GM19438 (cell line): ENCODE data around the gene LGR4.

Experiments
- ATAC-seq: cut with Tn5 transposase; IDR thresholded peaks from one replicate; pipeline ENCODE4 v1.9.1; 2021; ENCODE audit warnings: low read depth; ENCODE audit not compliant: unreplicated experiment

The LGR4 gene

DNA sequence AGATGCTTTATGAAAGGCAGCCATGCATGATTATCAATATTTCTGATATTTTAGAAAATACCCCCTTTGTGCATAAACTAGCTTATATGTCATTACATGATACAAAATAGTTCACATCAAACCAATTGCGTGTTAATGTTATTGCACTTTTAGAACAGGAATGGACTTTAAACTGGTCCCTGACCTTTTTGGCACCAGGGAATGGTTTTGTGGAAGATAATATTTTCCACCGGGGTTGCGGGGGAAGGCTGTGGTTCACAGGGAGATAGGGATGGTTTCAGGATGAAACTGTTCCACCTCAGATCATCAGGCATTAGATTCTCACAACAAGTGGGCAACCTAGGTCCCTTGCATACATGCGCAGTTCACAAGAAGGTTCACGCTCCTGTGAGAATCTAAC is 16.5 kb upstream of the LGR4 start:
- ATAC-seq, result no peak

DNA sequence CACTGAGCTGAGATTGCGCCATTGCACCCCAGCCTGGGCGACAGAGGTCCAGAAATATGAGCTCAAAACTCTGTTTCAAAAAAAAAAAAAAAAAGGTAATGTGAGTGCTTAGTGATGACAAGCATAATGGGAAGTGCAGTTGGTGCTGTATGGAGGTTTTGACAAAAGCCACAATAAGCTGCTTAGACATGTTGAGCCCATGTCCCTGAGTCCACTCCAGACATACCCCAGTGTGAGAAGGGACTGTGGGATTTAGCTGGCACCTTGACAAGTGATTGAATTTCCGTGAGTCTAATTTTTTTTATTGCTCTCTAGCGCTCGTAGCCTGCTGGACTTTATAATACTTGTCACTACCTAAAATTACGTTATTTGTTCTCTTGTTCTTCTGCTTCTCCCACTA is 15.1 kb upstream of the LGR4 start:
- no peak for ATAC-seq

- ATAC-seq, result no peak
Observed at GRCh38 chr11:27485930-27486773, 13.6 kb upstream of the LGR4 start.

DNA sequence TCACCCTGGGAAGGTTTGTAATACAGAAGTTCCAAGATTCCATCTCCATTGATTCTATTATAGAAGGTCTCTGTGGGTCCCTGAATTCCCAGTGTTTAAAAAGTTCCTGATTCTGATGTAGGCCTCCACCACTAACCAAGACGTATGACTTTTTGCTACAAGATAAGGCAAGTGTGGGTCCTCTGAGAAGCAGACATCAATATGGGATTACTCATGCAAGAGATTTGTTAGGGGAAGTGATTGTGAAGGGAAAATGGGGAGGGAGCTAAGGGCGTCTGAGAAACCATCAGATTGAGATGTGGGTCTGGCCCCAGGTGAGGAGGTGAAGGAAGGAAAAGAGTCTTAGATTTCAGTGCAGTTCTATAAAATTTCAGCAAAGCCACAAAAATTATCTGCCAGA is 10.2 kb upstream of the LGR4 start:
- no peak for ATAC-seq

- ATAC-seq, result no peak
Observed at GRCh38 chr11:27481992-27482391, 9.4 kb upstream of the LGR4 start.

- no peak for ATAC-seq
Observed at GRCh38 chr11:27477831-27478230, 5.2 kb upstream of the LGR4 start.

DNA sequence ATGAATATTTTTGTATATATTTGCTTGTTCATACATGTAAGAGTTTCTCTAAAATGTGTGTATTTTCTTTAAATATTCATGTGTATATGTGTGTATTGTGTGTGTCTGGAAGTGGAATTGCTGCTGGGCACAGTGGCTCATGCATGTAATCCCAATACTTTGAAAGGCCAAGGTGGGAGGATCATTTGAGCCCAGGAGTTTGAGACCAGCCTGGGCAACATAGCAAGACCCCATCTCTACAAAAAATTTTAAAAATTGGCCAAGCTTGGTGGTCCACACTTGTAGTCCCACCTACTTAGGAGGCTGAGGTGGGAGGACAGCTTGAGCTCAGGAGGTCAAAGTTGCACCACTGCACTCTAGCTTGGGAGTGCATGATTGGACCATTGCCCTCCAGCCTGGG is 4.7 kb upstream of the LGR4 start:
- no peak for ATAC-seq

- ATAC-seq, result no peak
Observed at GRCh38 chr11:27475622-27476021, 3.0 kb upstream of the LGR4 start.

DNA sequence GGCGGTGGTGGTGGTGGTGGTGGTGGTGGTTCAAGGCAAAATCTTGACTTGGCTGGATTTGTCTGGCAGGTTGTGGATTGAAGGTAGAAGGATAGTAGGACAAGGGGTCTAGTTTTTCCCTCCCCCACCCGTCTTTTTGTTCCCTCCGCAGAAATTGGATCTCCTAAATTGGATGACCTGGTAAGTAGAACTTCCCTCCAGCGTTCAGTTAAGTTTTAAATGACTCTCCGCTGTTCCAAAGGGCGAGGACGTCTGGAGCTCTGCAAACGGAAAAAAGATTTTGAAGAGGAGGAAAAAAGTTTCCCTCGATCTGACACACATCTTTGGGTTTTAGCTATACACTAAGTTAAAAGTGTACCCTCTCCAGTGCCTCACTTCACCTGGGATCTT is 422 bp upstream of the LGR4 start:
- no peak for ATAC-seq

- peak; percentile 28 for ATAC-seq
Observed at GRCh38 chr11:27471589-27472397, 797 bp downstream of the LGR4 start.

DNA sequence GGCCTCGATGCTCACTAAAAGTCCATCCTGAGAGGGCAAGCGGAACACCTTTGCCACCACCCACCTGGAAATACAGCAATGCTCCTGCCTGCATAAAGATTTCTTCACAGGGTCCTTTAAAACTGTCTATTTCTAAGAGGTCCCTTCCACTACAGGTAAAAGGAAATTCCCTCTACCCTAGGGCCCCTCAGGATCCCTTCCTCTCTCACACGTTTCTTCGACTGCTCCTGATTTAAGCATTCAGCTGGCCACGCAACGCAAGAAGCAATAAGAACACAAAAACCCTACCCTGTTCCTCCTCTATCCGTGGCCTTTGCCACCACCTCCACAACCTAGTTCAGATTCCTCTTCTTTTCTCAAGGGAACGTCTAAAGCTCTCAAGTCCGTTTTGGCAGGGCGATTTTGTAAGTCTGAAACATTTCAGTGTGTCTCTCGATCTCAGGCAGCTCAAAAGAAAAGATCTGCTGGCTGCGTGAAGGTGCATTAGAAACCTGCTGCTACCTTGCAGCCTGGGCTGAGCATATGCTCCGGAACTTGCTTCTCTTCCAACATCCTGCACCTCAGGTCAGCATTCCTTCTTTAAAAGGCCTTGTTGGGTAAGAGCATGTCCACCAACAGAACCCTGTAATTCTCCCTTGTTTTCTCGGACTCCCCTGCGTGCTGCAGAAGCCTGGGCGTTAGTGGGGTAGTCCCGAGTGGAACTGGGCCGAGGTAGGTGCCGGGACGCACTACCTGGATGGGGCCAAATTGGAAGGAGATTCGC is 1.6 kb downstream of the LGR4 start:
- no peak for ATAC-seq

DNA sequence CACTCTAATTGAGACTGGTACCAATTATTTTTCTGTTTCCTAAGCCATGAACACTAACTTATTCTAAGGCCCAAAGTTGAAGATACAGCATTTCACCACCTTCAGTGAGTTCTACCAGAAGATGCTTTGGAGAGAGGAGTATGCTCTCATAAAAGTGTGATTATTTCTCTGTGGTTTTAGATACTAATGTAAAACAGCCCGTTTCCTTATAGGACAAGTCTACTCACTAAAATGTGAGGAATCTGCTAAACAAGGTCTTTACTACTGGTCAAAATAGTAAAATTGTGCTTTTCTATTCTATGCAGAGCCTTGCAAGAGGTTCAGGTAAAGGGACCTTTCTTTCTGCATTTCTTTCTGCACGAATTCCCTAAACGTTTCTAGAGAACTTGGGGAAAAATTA is 2.4 kb downstream of the LGR4 start:
- ATAC-seq, result no peak

DNA sequence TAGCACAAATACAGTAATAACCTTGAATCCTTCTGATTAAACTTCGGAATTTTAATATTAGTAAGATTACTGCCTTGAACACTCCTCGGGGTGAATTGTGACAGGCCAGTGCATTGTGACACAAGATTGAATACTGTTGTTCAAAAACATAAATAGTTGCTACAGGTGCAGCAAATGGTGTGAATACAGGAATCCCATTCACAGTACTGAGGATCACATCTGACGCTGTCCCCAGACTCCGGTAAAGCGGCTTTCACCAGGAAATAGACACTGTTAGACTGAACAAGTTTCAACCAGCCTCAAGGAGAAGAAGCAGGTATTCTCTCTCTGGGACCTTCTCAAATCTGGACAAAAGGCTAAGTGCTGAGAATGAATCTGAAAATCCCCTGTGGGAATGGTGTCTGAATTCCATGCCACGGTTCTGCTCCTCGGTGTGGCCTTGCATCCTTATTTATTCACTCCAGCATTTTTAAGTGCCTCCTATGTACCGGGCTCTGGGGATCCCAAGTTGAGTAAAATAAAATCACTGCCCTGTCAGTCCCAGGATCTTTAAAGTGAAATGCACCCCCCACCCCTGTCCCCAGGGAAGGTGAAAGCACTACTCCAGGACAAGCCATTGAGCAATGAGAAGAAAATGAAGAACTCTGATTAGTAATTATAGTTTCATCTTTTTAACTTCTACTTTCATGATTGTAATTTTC is 3.4 kb downstream of the LGR4 start:
- ATAC-seq, result no peak

- no peak for ATAC-seq
Observed at GRCh38 chr11:27468209-27468994, 4.2 kb downstream of the LGR4 start.

GRCh38 chr11:27467181-27467913 is 5.2 kb downstream of the LGR4 start:
- ATAC-seq, result no peak

- no peak for ATAC-seq
Observed at GRCh38 chr11:27466363-27466762, 6.2 kb downstream of the LGR4 start.

DNA sequence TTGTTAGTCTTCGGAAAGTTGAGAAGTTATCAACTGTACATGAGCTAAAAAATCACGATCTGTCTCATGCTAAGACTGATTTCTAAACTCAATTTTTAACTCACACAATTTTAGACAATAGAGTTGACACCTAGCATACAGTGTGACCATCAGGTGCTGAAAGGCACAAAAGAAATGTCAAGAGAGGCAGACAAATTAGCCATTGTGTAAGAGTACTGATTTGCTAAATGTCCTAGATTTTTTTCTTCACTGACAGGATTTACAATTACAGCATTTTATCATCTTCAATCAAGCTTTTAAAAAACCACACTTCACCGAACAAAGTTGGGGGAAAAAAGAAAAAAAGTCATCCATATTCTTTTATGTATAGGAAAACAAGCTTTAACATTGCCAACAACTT is 7.0 kb downstream of the LGR4 start:
- ATAC-seq, result no peak

DNA sequence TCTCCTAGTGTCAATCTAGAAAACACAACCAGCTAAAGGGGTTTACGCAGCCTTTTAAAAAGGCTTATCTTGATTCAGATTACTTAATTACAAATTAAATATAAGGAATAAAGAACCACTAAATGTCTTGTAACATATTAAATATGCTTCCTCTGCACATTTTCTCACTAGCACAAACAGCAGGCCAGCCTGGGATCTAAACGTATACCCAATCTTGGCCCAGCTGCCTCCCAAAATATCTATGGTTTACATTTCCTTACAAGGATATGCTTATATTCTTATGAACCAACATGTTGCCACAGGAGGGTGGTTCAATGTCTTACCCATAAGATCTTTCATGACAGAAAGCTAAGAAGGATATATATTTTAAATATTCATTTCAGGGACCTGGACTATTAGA is 7.7 kb downstream of the LGR4 start:
- no peak for ATAC-seq

- no peak for ATAC-seq
Observed at GRCh38 chr11:27464289-27464696, 8.3 kb downstream of the LGR4 start.
